HepG2 (cell line): Measurements from ENCODE around the gene PRKCZ. TPM values are rescaled to one million over a fixed set of nuclear protein-coding genes. Genes with fewer than 3 reads are reported as not detected.

ENCODE experiments used
- AGO2 ChIP-seq: fragments of 200-400 bp; formaldehyde crosslinking; optimal IDR thresholded peaks from 2 replicates; pipeline ENCODE3; 2017; ENCODE audit warnings: mild to moderate bottlenecking, low read depth, low read length, moderate library complexity
- ATRX ChIP-seq: sonication (generic); formaldehyde crosslinking; IDR thresholded peaks from 2 replicates; pipeline ENCODE4 v1.4.0; 2020; ENCODE audit warnings: missing genetic modification reagents, borderline replicate concordance
- BCL3 ChIP-seq: sonication (generic); formaldehyde crosslinking; IDR thresholded peaks from 2 replicates; pipeline ENCODE4 v1.5.1; 2020; ENCODE audit warnings: mild to moderate bottlenecking, missing genetic modification reagents, moderate library complexity
- GFI1 ChIP-seq: sonication (generic); formaldehyde crosslinking; IDR thresholded peaks from 2 replicates; pipeline ENCODE4 v1.5.0; 2020; ENCODE audit warnings: missing genetic modification reagents, mild to moderate bottlenecking, borderline replicate concordance
- HMGXB3 ChIP-seq: sonication (generic); formaldehyde crosslinking; IDR thresholded peaks from 2 replicates; pipeline ENCODE4 v1.4.0; 2020; ENCODE audit warnings: missing genetic modification reagents, borderline replicate concordance
- MTA3 ChIP-seq: sonication (generic); formaldehyde crosslinking; IDR thresholded peaks from 2 replicates; pipeline ENCODE4 v1.4.0; 2020; ENCODE audit warnings: missing genetic modification reagents
- PHF8 ChIP-seq: sonication (generic); formaldehyde crosslinking; IDR thresholded peaks from 2 replicates; pipeline ENCODE4 v1.5.0; 2020; ENCODE audit warnings: missing genetic modification reagents
- RFX3 ChIP-seq: IDR thresholded peaks from 2 replicates; pipeline ENCODE4 v1.6.1; 2016; ENCODE audit warnings: missing biosample characterization, missing genetic modification reagents
- SMC3 ChIP-seq: IDR thresholded peaks from 2 replicates; pipeline ENCODE4 v1.6.1; 2011; ENCODE audit warnings: low read length, improper control_type of control experiment
- ZBTB21 ChIP-seq: sonication (generic); formaldehyde crosslinking; IDR thresholded peaks from 2 replicates; pipeline ENCODE4 v1.4.0; 2020; ENCODE audit warnings: missing genetic modification reagents
- ZFP62 ChIP-seq: sonication (generic); formaldehyde crosslinking; IDR thresholded peaks from 2 replicates; pipeline ENCODE4 v1.4.0; 2020; ENCODE audit warnings: missing genetic modification reagents
- ZHX1 ChIP-seq: sonication (generic); formaldehyde crosslinking; IDR thresholded peaks from 2 replicates; pipeline ENCODE4 v1.8.1; 2022; ENCODE audit warnings: low read depth, mild to moderate bottlenecking, missing genetic modification reagents
- ZNF143 ChIP-seq: sonication (generic); formaldehyde crosslinking; IDR thresholded peaks from 2 replicates; pipeline ENCODE4 v1.4.0; 2020; ENCODE audit warnings: missing genetic modification reagents
- ZNF484 ChIP-seq: sonication (generic); formaldehyde crosslinking; IDR thresholded peaks from 2 replicates; pipeline ENCODE4 v1.5.1; 2020; ENCODE audit warnings: mild to moderate bottlenecking, low read depth, missing genetic modification reagents, borderline replicate concordance
- ZNF562 ChIP-seq: sonication (generic); formaldehyde crosslinking; IDR thresholded peaks from 2 replicates; pipeline ENCODE4 v1.8.0; 2022; ENCODE audit warnings: missing genetic modification reagents, borderline replicate concordance
- ZNF687 ChIP-seq: sonication (generic); formaldehyde crosslinking; IDR thresholded peaks from 2 replicates; pipeline ENCODE4 v1.5.1; 2020; ENCODE audit warnings: mild to moderate bottlenecking, missing genetic modification reagents, moderate library complexity
- polyA plus RNA-seq, 8 experiments: library from polyadenylated mRNA; depleted of rRNA in 3 of 8; stranded (reverse) in 7 of 8; unstranded in 1 of 8; fragments of >200 nt; fragmentation: Illumina TruSeq in 4 of 8; extraction: Trizol in 4 of 8; gene quantifications; 2 replicates each; pipeline versions ENCODE4 v1.2.1 to v1.2.3, GENCODE V29; 2011 to 2016; ENCODE audit warnings: low read depth in 4 of 8, missing spikeins in 1 of 8, mixed read lengths in 1 of 8; ENCODE audit not compliant: insufficient read depth in 1 of 8
- total RNA-seq, 5 experiments: library from RNA; depleted of rRNA; stranded (reverse); fragments of >200 nt; fragmentation: Illumina TruSeq; extraction: Trizol; gene quantifications; 2 replicates each; pipeline ENCODE4 v1.2.3, GENCODE V29; 2016; ENCODE audit warnings: low read depth in 1 of 5

Gene PRKCZ
- total and polyA plus RNA-seq, 2 of the 13 experiments (the other 11 are each of a cell fraction or from before 2014, with no cell fraction given) = 34.7 to 85.2 TPM

GRCh38 chr1:2072109-2072806 is 22.0 kb downstream of the PRKCZ start (continued):
- no peak for TF ChIP-seq SMC3
- TF ChIP-seq ZFP62 = no peak
- no peak for TF ChIP-seq HMGXB3 (CRISPR knock-in tag)
- TF ChIP-seq ZBTB21 = no peak
- TF ChIP-seq BCL3 (CRISPR knock-in tag) = no peak
- TF ChIP-seq ZNF143 (CRISPR knock-in tag) = no peak
- TF ChIP-seq GFI1 (CRISPR knock-in tag) = no peak
- TF ChIP-seq MTA3 (CRISPR knock-in tag) = no peak
- TF ChIP-seq PHF8 = no peak
- TF ChIP-seq ZHX1 (CRISPR knock-in tag) = no peak
- no peak for TF ChIP-seq ZNF484 (CRISPR knock-in tag)
- TF ChIP-seq AGO2 = no peak
- TF ChIP-seq ZNF687 = peak; percentile 67
- TF ChIP-seq ATRX (CRISPR knock-in tag) = no peak
- no peak for TF ChIP-seq ZNF562 (CRISPR knock-in tag)
- TF ChIP-seq RFX3 (CRISPR knock-in tag) = no peak
